ENCODE data around the gene LRRTM4. TPM values are rescaled to one million over a fixed set of nuclear protein-coding genes. Genes with fewer than 3 reads are reported as not detected.
A peak's percentile ranks its signal among the peaks of the same experiment; 100 is the strongest.

Gene LRRTM4
- total and polyA plus RNA-seq, 2 of the 13 experiments (the other 11 are each of a cell fraction or from before 2014, with no cell fraction given), result 1.2 TPM

DNA sequence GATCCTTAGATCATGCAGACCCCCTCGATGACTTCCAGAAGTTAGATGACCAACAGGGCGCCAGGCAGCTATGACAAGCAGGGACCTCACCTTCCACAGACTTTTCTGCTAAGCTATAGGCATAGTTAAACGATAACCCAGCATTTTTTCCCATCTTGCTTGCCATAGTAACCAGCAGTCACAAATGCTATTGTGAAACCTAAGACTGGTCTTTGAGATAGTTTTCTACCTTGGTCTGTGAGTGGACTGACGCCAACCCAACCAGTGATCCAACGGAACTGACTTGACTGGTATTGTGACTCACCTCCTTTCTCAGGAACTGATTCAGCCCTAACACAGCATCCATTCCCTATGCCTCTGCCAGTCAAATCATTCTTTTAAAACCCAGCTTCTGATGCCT is 361.2 kb downstream of the LRRTM4 start (continued):
- TF ChIP-seq ZXDC (CRISPR knock-in tag; IDR thresholded peaks at IDR 0.05) (no peak), MAFF (IDR thresholded peaks at IDR 0.05; ENCODE audit: low read depth, low read length) (peak; percentile 8; the same call in 1 of the 2 replicates), SNAPC4 (CRISPR knock-in tag; IDR thresholded peaks at IDR 0.05) (no peak), EP300 (IDR thresholded peaks at IDR 0.05; ENCODE audit: low read depth in 2 of 2, low read length in 2 of 2) (peak in 1 of 2 experiments; percentile 18; a peak in 1 of 4 replicates), EP300 (CRISPR knock-in tag; IDR thresholded peaks at IDR 0.05; ENCODE audit: borderline replicate concordance) (no peak), ZNF333 (CRISPR knock-in tag; IDR thresholded peaks at IDR 0.05; ENCODE audit: borderline replicate concordance) (no peak), ZNF441 (CRISPR knock-in tag; IDR thresholded peaks at IDR 0.05; ENCODE audit: borderline replicate concordance) (peak; percentile 35; the same call in 1 of the 2 replicates), ATF7-NPFF (CRISPR knock-in tag; IDR thresholded peaks at IDR 0.05; ENCODE audit: low read depth) (no peak), ELF3 (CRISPR knock-in tag; IDR thresholded peaks at IDR 0.05) (no peak), CEBPB (IDR thresholded peaks at IDR 0.05; ENCODE audit: borderline replicate concordance, low read depth, low read length) (peak; percentile 74; the same call in 1 of the 2 replicates), CEBPG (CRISPR knock-in tag; IDR thresholded peaks at IDR 0.05) (peak; percentile 57; the same call in 1 of the 2 replicates), ZBTB38 (CRISPR knock-in tag; IDR thresholded peaks at IDR 0.05) (no peak), ZNF143 (CRISPR knock-in tag; IDR thresholded peaks at IDR 0.05) (no peak), ZNF275 (CRISPR knock-in tag; IDR thresholded peaks at IDR 0.05; ENCODE audit: borderline replicate concordance) (no peak)
- TF ChIP-seq, protein P1, sequence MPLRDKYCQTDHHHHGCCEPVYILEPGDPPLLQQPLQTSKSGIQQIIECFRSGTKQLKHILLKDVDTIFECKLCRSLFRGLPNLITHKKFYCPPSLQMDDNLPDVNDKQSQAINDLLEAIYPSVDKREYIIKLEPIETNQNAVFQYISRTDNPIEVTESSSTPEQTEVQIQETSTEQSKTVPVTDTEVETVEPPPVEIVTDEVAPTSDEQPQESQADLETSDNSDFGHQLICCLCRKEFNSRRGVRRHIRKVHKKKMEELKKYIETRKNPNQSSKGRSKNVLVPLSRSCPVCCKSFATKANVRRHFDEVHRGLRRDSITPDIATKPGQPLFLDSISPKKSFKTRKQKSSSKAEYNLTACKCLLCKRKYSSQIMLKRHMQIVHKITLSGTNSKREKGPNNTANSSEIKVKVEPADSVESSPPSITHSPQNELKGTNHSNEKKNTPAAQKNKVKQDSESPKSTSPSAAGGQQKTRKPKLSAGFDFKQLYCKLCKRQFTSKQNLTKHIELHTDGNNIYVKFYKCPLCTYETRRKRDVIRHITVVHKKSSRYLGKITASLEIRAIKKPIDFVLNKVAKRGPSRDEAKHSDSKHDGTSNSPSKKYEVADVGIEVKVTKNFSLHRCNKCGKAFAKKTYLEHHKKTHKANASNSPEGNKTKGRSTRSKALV (CRISPR knock-in tag; IDR thresholded peaks at IDR 0.05), result no peak
- TF ChIP-seq, protein P2, sequence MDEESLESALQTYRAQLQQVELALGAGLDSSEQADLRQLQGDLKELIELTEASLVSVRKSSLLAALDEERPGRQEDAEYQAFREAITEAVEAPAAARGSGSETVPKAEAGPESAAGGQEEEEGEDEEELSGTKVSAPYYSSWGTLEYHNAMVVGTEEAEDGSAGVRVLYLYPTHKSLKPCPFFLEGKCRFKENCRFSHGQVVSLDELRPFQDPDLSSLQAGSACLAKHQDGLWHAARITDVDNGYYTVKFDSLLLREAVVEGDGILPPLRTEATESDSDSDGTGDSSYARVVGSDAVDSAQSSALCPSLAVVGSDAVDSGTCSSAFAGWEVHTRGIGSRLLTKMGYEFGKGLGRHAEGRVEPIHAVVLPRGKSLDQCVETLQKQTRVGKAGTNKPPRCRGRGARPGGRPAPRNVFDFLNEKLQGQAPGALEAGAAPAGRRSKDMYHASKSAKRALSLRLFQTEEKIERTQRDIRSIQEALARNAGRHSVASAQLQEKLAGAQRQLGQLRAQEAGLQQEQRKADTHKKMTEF (CRISPR knock-in tag; IDR thresholded peaks at IDR 0.05), result no peak
